DOHH2 (cell line): ENCODE results near the gene NEAT1.

Source experiments
- H3F3A ChIP-seq: fragments of 200-600 bp; sonication (generic), shearing (Covaris generic); 2 replicates; pipeline ENCODE4 v1.6.0; 2016; ENCODE audit warnings: antibody characterized with exemption, mild to moderate bottlenecking; ENCODE audit not compliant: control insufficient read depth, insufficient read depth
- H3K27ac ChIP-seq: fragments of 200-600 bp; sonication (generic); 2 replicates; pipeline ENCODE4 v1.5.1; 2014; ENCODE audit warnings: low read depth, mild to moderate bottlenecking, low read length, moderate library complexity
- H3K27me3 ChIP-seq: fragments of 200-600 bp; sonication (generic); 2 replicates; pipeline ENCODE4 v1.6.1; 2014; ENCODE audit warnings: mild to moderate bottlenecking, low read length, mixed read lengths; ENCODE audit not compliant: control insufficient read depth
- H3K36me3 ChIP-seq: fragments of 200-600 bp; sonication (generic); 2 replicates; pipeline ENCODE4 v1.6.1; 2014; ENCODE audit warnings: mild to moderate bottlenecking, low read length, moderate library complexity, mixed read lengths; ENCODE audit not compliant: control insufficient read depth
- H3K4me1 ChIP-seq: fragments of 200-600 bp; sonication (generic); 2 replicates; pipeline ENCODE4 v1.6.1; 2014; ENCODE audit warnings: mild to moderate bottlenecking, low read length, mixed read lengths; ENCODE audit not compliant: control insufficient read depth
- H3K4me2 ChIP-seq: fragments of 200-600 bp; sonication (generic); 2 replicates; pipeline ENCODE4 v1.6.0; 2014; ENCODE audit warnings: mild to moderate bottlenecking, low read length, moderate library complexity
- H3K4me3 ChIP-seq: fragments of 200-600 bp; sonication (generic); 2 replicates; pipeline ENCODE4 v1.5.1; 2014; ENCODE audit warnings: mild to moderate bottlenecking, low read length, mixed read lengths
- H3K79me2 ChIP-seq: fragments of 200-600 bp; sonication (generic); 2 replicates; pipeline ENCODE4 v1.6.1; 2014; ENCODE audit warnings: mild to moderate bottlenecking, low read length, mixed read lengths; ENCODE audit not compliant: control insufficient read depth
- H3K9me2 ChIP-seq: fragments of 200-600 bp; sonication (generic); replicated peaks from 2 replicates; pipeline ENCODE4 v1.6.1; 2014; ENCODE audit warnings: mild to moderate bottlenecking, low read length, mixed read lengths; ENCODE audit not compliant: control insufficient read depth
- H3K9me3 ChIP-seq: fragments of 200-600 bp; sonication (generic); 2 replicates; pipeline ENCODE4 v1.6.1; 2014; ENCODE audit warnings: antibody characterized with exemption, low read length, mixed read lengths; ENCODE audit not compliant: control insufficient read depth, insufficient read depth
- H4K20me1 ChIP-seq: fragments of 200-600 bp; sonication (generic); 2 replicates; pipeline ENCODE4 v1.6.0; 2014; ENCODE audit warnings: low read depth, mild to moderate bottlenecking, antibody characterized with exemption, low read length, moderate library complexity; ENCODE audit not compliant: control insufficient read depth, insufficient read depth
- CTCF ChIP-seq: fragments of 200-600 bp; sonication (generic); IDR thresholded peaks from one replicate; pipeline ENCODE4 v1.5.1; 2014; ENCODE audit warnings: antibody characterized with exemption, mild to moderate bottlenecking, low read depth, low read length; ENCODE audit not compliant: poor library complexity, severe bottlenecking
- EZH2phosphoT487 ChIP-seq: fragments of 200-600 bp; sonication (generic); IDR thresholded peaks from 2 replicates; pipeline ENCODE4 v1.6.1; 2017; ENCODE audit warnings: borderline replicate concordance, mild to moderate bottlenecking, antibody characterized with exemption, low read length, moderate library complexity, mixed read lengths

The NEAT1 gene

GRCh38 chr11:65390099-65390941 lies 32.3 kb upstream of the NEAT1 start:
- H3K27ac ChIP-seq: no peak overlapping the region
- no peaks in the 10 kb centered on the region for H3K9me3 ChIP-seq
- H3F3A ChIP-seq: peaks cover 3% of the 10 kb centered on the region
- TF ChIP-seq EZH2phosphoT487 (no peak), CTCF (no peak)
- H3K36me3 ChIP-seq: peaks cover 52% of the 10 kb centered on the region
- H4K20me1 ChIP-seq: 0 out of 2 replicates have a peak, but pooled peaks cover 3% of the 10 kb centered on the region
- H3K4me1 ChIP-seq: peaks cover 57% of the 10 kb centered on the region
- H3K4me2 ChIP-seq: peak overlapping the region; percentile 98; the same call in 1 of the 2 replicates
- H3K27me3 ChIP-seq: no peaks in the 10 kb centered on the region
- peaks cover 62% of the 10 kb centered on the region for H3K79me2 ChIP-seq
- H3K9me2 ChIP-seq: no peaks in the 10 kb centered on the region
- no peak overlapping the region for H3K4me3 ChIP-seq

GRCh38 chr11:65390996-65391395 lies 31.6 kb upstream of the NEAT1 start:
- Histone ChIP-seq H3K27me3 (no peaks in the 10 kb centered on the region), H3K9me3 (no peaks in the 10 kb centered on the region), H3K36me3 (peaks cover 56% of the 10 kb centered on the region), H3K4me2 (no peak overlapping the region), H3K9me2 (no peaks in the 10 kb centered on the region), H3K4me3 (no peak overlapping the region), H4K20me1 (0 out of 2 replicates have a peak, but pooled peaks cover 3% of the 10 kb centered on the region), H3K27ac (no peak overlapping the region), H3K79me2 (peaks cover 62% of the 10 kb centered on the region), H3F3A (no peaks in the 10 kb centered on the region; the same call in 1 of the 2 replicates), H3K4me1 (peaks cover 52% of the 10 kb centered on the region)
- TF ChIP-seq EZH2phosphoT487: no peak
- TF ChIP-seq CTCF: peak; percentile 11

GRCh38 chr11:65392186-65392829 lies 30.3 kb upstream of the NEAT1 start:
- peaks cover 43% of the 10 kb centered on the region for H3K4me1 ChIP-seq
- no peak overlapping the region for H3K4me2 ChIP-seq
- H3K36me3 ChIP-seq: peaks cover 59% of the 10 kb centered on the region
- peaks cover 54% of the 10 kb centered on the region for H3K79me2 ChIP-seq
- TF ChIP-seq CTCF: no peak
- TF ChIP-seq EZH2phosphoT487: no peak
- no peaks in the 10 kb centered on the region; the same call in 1 of the 2 replicates for H3F3A ChIP-seq
- H3K27me3 ChIP-seq: no peaks in the 10 kb centered on the region
- no peaks in the 10 kb centered on the region for H3K9me2 ChIP-seq
- H4K20me1 ChIP-seq: 0 out of 2 replicates have a peak, but pooled peaks cover 3% of the 10 kb centered on the region
- H3K9me3 ChIP-seq: no peaks in the 10 kb centered on the region
- H3K4me3 ChIP-seq: no peak overlapping the region
- no peak overlapping the region for H3K27ac ChIP-seq
